ENCODE data around the gene PIEZO1. TPM values are rescaled to one million over a fixed set of nuclear protein-coding genes. Genes with fewer than 3 reads are reported as not detected.
A peak's percentile ranks its signal among the peaks of the same experiment; 100 is the strongest.

PIEZO1 gene
- total and polyA plus RNA-seq, 10 of the 15 experiments (the other 5 are each of a cell fraction or from before 2014, with no cell fraction given): 1.3 to 169 (median 33.4) TPM

DNA sequence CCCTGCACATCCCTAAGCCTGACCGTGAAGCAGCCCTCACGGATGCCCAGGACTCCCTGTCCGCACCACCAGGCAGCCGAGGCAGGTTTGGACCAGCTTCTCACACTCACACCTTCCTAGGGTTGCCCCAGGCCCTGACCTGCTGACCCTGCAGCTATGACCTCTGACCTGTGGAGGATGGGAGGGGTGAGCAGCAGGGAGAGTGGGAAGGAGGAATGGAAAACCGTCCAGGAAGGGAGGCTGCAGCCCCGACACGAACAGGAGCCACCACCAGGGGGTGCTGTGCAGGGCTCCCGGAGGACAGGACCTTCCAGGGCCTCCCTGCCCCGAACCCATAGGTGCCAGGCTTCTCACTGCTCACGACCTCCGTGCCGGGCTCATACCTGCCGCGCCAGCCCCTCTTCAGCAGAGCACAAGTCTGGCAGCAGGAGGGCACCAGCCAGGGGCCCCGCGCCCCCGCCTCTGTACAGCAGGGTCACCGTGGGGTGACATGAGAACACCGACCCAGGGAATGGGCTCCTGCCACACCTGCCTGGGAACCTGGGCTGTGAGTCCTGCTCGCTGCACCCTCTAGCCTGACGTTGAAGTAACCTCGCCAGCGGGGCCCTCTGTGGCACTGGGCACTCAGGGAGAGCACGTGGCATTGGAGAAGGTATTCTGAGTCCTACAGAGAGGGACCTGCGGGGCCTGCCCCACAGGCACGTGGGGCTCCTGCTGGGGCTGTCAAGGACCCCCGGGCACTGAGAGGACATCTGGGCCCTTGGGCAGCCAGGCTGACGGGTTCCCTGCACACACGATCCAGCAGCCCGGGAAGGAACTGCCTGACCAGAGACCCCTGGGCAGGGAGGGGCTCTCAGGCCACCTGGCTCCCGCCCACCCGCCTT is 41.1 kb downstream of the PIEZO1 start (continued):
- no peak for TF ChIP-seq TCF7 (IDR thresholded peaks at IDR 0.05; ENCODE audit: borderline replicate concordance)
- TF ChIP-seq NFXL1 (IDR thresholded peaks at IDR 0.05; ENCODE audit: borderline replicate concordance): no peak
- no peak for TF ChIP-seq POLR2AphosphoS5 (IDR thresholded peaks at IDR 0.05; ENCODE audit: low read length)
- TF ChIP-seq ZNF24 (IDR thresholded peaks at IDR 0.05): no peak
- no peak for TF ChIP-seq CBX5 (IDR thresholded peaks at IDR 0.05; ENCODE audit: low read depth)
- peak; percentile 54; the same call in 1 of the 2 replicates for TF ChIP-seq NR2F1 (conservative IDR thresholded peaks at IDR 0.05)
- TF ChIP-seq FOXM1 (IDR thresholded peaks at IDR 0.05; ENCODE audit: low read depth, low read length): no peak
- TF ChIP-seq, protein P1, sequence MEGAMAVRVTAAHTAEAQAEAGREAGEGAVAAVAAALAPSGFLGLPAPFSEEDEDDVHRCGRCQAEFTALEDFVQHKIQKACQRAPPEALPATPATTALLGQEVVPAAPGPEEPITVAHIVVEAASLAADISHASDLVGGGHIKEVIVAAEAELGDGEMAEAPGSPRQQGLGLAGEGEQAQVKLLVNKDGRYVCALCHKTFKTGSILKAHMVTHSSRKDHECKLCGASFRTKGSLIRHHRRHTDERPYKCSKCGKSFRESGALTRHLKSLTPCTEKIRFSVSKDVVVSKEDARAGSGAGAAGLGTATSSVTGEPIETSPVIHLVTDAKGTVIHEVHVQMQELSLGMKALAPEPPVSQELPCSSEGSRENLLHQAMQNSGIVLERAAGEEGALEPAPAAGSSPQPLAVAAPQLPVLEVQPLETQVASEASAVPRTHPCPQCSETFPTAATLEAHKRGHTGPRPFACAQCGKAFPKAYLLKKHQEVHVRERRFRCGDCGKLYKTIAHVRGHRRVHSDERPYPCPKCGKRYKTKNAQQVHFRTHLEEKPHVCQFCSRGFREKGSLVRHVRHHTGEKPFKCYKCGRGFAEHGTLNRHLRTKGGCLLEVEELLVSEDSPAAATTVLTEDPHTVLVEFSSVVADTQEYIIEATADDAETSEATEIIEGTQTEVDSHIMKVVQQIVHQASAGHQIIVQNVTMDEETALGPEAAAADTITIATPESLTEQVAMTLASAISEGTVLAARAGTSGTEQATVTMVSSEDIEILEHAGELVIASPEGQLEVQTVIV (IDR thresholded peaks at IDR 0.05; ENCODE audit: borderline replicate concordance, partially characterized antibody): no peak
- TF ChIP-seq IKZF1 (conservative IDR thresholded peaks at IDR 0.05): peak; percentile 70
- TF ChIP-seq ZBED1 (IDR thresholded peaks at IDR 0.05; ENCODE audit: borderline replicate concordance): no peak
- TF ChIP-seq HDGF (IDR thresholded peaks at IDR 0.05): 0 out of 2 replicates have a peak, but pooled peaks have one; percentile 39
- no peak for TF ChIP-seq STAT1 (conservative IDR thresholded peaks at IDR 0.05)

Measured in GM12878 (cell line).